HCT116 (cell line): ENCODE data around the gene TIMM21. TPM values are rescaled to one million over a fixed set of nuclear protein-coding genes. Genes with fewer than 3 reads are reported as not detected.

Experiments used
- ATAC-seq: fragments of 200-7000 bp; cut with Tn5 transposase; 2 replicates; pipeline ENCODE4 v1.9.1; 2020; ENCODE audit warnings: mild to moderate bottlenecking, moderate library complexity
- BruUV-seq: library from RNA; stranded (reverse); fragments of 400-500 nt; replicated peaks from 2 replicates; lab custom pipeline; 2021; lab: Mats Ljungman, UMichigan
- CTCF ChIA-PET: fragments of 300-600 bp; sonication (Branson Sonifier 250); formaldehyde crosslinking; loops from one replicate; lab custom pipeline; 2021; ENCODE audit warnings: antibody characterized with exemption; lab: Charles Lee
- POLR2A ChIA-PET: fragments of 300-600, 350-600 bp; sonication (Branson Sonifier 250); formaldehyde crosslinking; loops from one replicate; lab custom pipeline; 2021; ENCODE audit warnings: antibody characterized with exemption; lab: Charles Lee
- RAD21 ChIA-PET, 2 experiments: fragments of 300-600 bp; sonication (Branson Sonifier 250); formaldehyde crosslinking; loops; one replicate each; lab custom pipeline; 2023; ENCODE audit warnings: low total read pairs in 2 of 2; ENCODE audit not compliant: uncharacterized antibody in 2 of 2, unreplicated experiment in 2 of 2, low non-redundant PET in 1 of 2; lab: Charles Lee
- DNase-seq: peaks from one replicate; pipeline ENCODE4 v3.0.0-alpha.2; 2010; ENCODE audit warnings: low read depth, low spot score
- H2AFZ ChIP-seq: fragments of 200-600 bp; shearing (Covaris generic), sonication (generic); 2 replicates; pipeline ENCODE4 v1.6.1; 2017; ENCODE audit warnings: low read depth, mixed run types, mixed read lengths, antibody characterized with exemption, low read length; ENCODE audit not compliant: poor library complexity, severe bottlenecking
- H3K27ac ChIP-seq: 2 replicates; pipeline ENCODE4 v1.5.1; 2012; ENCODE audit warnings: low read depth, low read length
- H3K27me3 ChIP-seq: fragments of 200-600 bp; sonication (generic); 2 replicates; pipeline ENCODE4 v1.6.1; 2016; ENCODE audit warnings: mixed run types, low read length, mixed read lengths; ENCODE audit not compliant: insufficient read depth
- H3K36me3 ChIP-seq, 2 experiments: fragments of 200-500 bp in 1 of 2; fragments of 200-600 bp in 1 of 2; sonication (Bioruptor generic) in 1 of 2; sonication (generic) in 1 of 2; 2 replicates each; pipeline versions ENCODE4 v1.5.1 to v1.6.1; 2014 to 2016; ENCODE audit warnings: low read length in 2 of 2, inconsistent platforms in 1 of 2, mixed read lengths in 1 of 2, mixed run types in 1 of 2; ENCODE audit not compliant: insufficient read depth in 2 of 2, control insufficient read depth in 1 of 2
- H3K4me1 ChIP-seq, 2 experiments: fragments of 200-600 bp in 1 of 2; sonication (generic) in 1 of 2; 2 replicates each; pipeline versions ENCODE4 v1.5.1 to v1.6.1; 2012 to 2017; ENCODE audit warnings: low read length in 2 of 2, inconsistent platforms in 1 of 2, mild to moderate bottlenecking in 1 of 2, mixed read lengths in 1 of 2, mixed run types in 1 of 2, moderate library complexity in 1 of 2; ENCODE audit not compliant: insufficient read depth in 2 of 2, control insufficient read depth in 1 of 2
- H3K4me2 ChIP-seq: fragments of 200-600 bp; sonication (generic); 2 replicates; pipeline ENCODE4 v1.6.1; 2017; ENCODE audit warnings: mixed run types, low read length, mixed read lengths
- H3K4me3 ChIP-seq, 2 experiments: fragments of 200-600 bp in 1 of 2; sonication (generic) in 1 of 2; replicated peaks in 1 of 2; 2 replicates each; pipeline ENCODE4 v1.5.1; 2011 to 2016; ENCODE audit warnings: low read length in 2 of 2, control low read depth in 1 of 2, low read depth in 1 of 2, mild to moderate bottlenecking in 1 of 2, mixed read lengths in 1 of 2, mixed run types in 1 of 2
- H3K79me2 ChIP-seq: fragments of 200-600 bp; sonication (generic); 2 replicates; pipeline ENCODE4 v1.6.1; 2017; ENCODE audit warnings: mild to moderate bottlenecking, mixed run types, low read length, moderate library complexity, mixed read lengths; ENCODE audit not compliant: insufficient read depth
- H3K9ac ChIP-seq: fragments of 200-600 bp; sonication (generic); 2 replicates; pipeline ENCODE4 v1.6.1; 2016; ENCODE audit warnings: low read length, mixed read lengths
- H3K9me2 ChIP-seq: fragments of 200-600 bp; sonication (generic), shearing (Covaris generic); 2 replicates; pipeline ENCODE4 v1.6.1; 2017; ENCODE audit warnings: mixed run types, mild to moderate bottlenecking, moderate library complexity; ENCODE audit not compliant: insufficient read depth
- H3K9me3 ChIP-seq, 2 experiments: fragments of 200-500 bp in 1 of 2; fragments of 200-600 bp in 1 of 2; sonication (Bioruptor generic) in 1 of 2; sonication (generic) in 1 of 2; 2 replicates each; pipeline ENCODE4 v1.6.1; 2014 to 2017; ENCODE audit warnings: low read length in 2 of 2, mixed read lengths in 2 of 2, inconsistent platforms in 1 of 2, low read depth in 1 of 2, mild to moderate bottlenecking in 1 of 2, mixed run types in 1 of 2, moderate library complexity in 1 of 2; ENCODE audit not compliant: control insufficient read depth in 1 of 2, insufficient read depth in 1 of 2
- H4K20me1 ChIP-seq: fragments of 200-600 bp; sonication (generic), shearing (Covaris generic); 2 replicates; pipeline ENCODE4 v1.6.1; 2017; ENCODE audit warnings: mixed run types, mild to moderate bottlenecking, moderate library complexity; ENCODE audit not compliant: insufficient read depth
- CBX3 ChIP-seq: IDR thresholded peaks from 2 replicates; pipeline ENCODE4 v1.6.1; 2012; ENCODE audit warnings: low read depth
- EZH2 ChIP-seq: fragments of 200-600 bp; sonication (generic); IDR thresholded peaks from 2 replicates; pipeline ENCODE4 v1.6.1; 2017; ENCODE audit warnings: antibody characterized with exemption, mixed run types
- JUND ChIP-seq: IDR thresholded peaks from 2 replicates; pipeline ENCODE4 v1.6.1; 2012
- POLR2A ChIP-seq: IDR thresholded peaks from 2 replicates; pipeline ENCODE4 v1.7.0; 2011; ENCODE audit warnings: borderline replicate concordance; ENCODE audit not compliant: insufficient read depth, insufficient read length; ENCODE audit errors: extremely low read depth
- RAD21 ChIP-seq: IDR thresholded peaks from 2 replicates; pipeline ENCODE4 v1.6.1; 2012; ENCODE audit warnings: low read depth, mild to moderate bottlenecking
- SIN3A ChIP-seq: IDR thresholded peaks from 2 replicates; pipeline ENCODE4 v1.6.1; 2012; ENCODE audit warnings: low read depth
- SRF ChIP-seq: IDR thresholded peaks from 2 replicates; pipeline ENCODE4 v1.6.1; 2012; ENCODE audit warnings: low read depth
- ZNF274 ChIP-seq: fragments of 200-500 bp; sonication (Bioruptor generic); IDR thresholded peaks from 2 replicates; pipeline ENCODE4 v1.6.1; 2014; ENCODE audit warnings: mild to moderate bottlenecking, low read depth, low read length, inconsistent platforms
- intact Hi-C: fragments of 100-400 bp; cut with micrococcal nuclease; formaldehyde crosslinking; loops from 2 replicates; pipeline ENCODE4 v1.10.0; 2022
- total RNA-seq: library from RNA; stranded (reverse); gene quantifications from one replicate; pipeline ENCODE4 v1.2.1, GENCODE V29; 2021; ENCODE audit not compliant: unreplicated experiment
- TF ChIP-seq, protein P1 (sequence below), 3 experiments: fragments of 200-600 bp in 1 of 3; sonication (generic) in 1 of 3; IDR thresholded peaks in 2 of 3; conservative IDR thresholded peaks in 1 of 3; 2 replicates each; pipeline ENCODE4 v1.5.1; 2012 to 2017; ENCODE audit warnings: low read depth in 2 of 3, low read length in 2 of 3, antibody characterized with exemption in 1 of 3, borderline replicate concordance in 1 of 3, control low read depth in 1 of 3, mild to moderate bottlenecking in 1 of 3, mixed read lengths in 1 of 3, mixed run types in 1 of 3, moderate library complexity in 1 of 3; ENCODE audit not compliant: insufficient read depth in 1 of 3
- TF ChIP-seq, protein P2 (sequence below): IDR thresholded peaks from 2 replicates; pipeline ENCODE4 v1.6.1; 2011; ENCODE audit warnings: mild to moderate bottlenecking, low read length, moderate library complexity; ENCODE audit not compliant: insufficient replicate concordance; ENCODE audit errors: extremely low read depth

TIMM21 gene
- total RNA-seq, 1 experiment from 2014 or later: 33.3 TPM

DNA sequence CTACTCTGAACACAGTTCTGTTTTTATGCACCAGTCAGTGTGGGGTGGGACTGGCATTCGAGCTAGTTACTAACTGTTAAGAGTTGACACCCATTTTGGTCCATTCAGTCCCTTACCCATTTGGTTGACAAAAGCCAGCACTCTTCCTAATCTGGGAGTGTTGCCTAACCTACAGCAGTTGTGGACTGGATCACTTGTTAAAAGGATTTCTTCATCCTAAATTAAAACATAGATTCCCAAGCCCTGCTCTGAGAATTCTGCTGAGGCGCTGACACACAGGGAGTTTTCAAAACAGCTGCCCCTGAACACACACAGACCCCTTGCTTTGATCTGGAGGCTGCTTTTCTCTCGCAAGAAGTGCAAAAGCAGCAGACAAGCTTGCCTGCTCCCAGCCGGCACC, 6.4 kb downstream of the TIMM21 start:
- POLR2A ChIA-PET: no interaction called here
- Histone ChIP-seq H3K27ac (no peak overlapping the region), H3K27me3 (no peaks in the 10 kb centered on the region), H3K4me1 (peaks cover 1 to 3% of the 10 kb centered on the region in 2 experiments; a peak in 3 of 4 replicates), H3K9me3 (no peaks in the 10 kb centered on the region), H2AFZ (no peak overlapping the region), H3K4me3 (no peak overlapping the region), H3K79me2 (peaks cover 73% of the 10 kb centered on the region), H3K4me2 (no peak overlapping the region), H3K36me3 (peaks cover 24 to 33% of the 10 kb centered on the region in 2 experiments; a peak in 3 of 4 replicates), H3K9ac (no peak overlapping the region), H4K20me1 (peaks cover 5% of the 10 kb centered on the region; the same call in 1 of the 2 replicates), H3K9me2 (no peaks in the 10 kb centered on the region)
- BruUV-seq: no TSS peak
- intact Hi-C loops: no loop called here
- DNase-seq (no peak), ATAC-seq (no peak)
- CTCF ChIA-PET: no interaction called here
- RAD21 ChIA-PET: no interaction called here
- TF ChIP-seq RAD21 (no peak), CBX3 (no peak), JUND (no peak), SIN3A (no peak), EZH2 (no peak)
- TF ChIP-seq, protein P1, sequence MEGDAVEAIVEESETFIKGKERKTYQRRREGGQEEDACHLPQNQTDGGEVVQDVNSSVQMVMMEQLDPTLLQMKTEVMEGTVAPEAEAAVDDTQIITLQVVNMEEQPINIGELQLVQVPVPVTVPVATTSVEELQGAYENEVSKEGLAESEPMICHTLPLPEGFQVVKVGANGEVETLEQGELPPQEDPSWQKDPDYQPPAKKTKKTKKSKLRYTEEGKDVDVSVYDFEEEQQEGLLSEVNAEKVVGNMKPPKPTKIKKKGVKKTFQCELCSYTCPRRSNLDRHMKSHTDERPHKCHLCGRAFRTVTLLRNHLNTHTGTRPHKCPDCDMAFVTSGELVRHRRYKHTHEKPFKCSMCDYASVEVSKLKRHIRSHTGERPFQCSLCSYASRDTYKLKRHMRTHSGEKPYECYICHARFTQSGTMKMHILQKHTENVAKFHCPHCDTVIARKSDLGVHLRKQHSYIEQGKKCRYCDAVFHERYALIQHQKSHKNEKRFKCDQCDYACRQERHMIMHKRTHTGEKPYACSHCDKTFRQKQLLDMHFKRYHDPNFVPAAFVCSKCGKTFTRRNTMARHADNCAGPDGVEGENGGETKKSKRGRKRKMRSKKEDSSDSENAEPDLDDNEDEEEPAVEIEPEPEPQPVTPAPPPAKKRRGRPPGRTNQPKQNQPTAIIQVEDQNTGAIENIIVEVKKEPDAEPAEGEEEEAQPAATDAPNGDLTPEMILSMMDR (IDR thresholded peaks at IDR 0.05 in 2 of 3, conservative IDR thresholded peaks at IDR 0.05 in 1 of 3; ENCODE audit: borderline replicate concordance in 1 of 3, insufficient read depth in 1 of 3, low read depth in 2 of 3, low read length in 2 of 3): no peak

DNA sequence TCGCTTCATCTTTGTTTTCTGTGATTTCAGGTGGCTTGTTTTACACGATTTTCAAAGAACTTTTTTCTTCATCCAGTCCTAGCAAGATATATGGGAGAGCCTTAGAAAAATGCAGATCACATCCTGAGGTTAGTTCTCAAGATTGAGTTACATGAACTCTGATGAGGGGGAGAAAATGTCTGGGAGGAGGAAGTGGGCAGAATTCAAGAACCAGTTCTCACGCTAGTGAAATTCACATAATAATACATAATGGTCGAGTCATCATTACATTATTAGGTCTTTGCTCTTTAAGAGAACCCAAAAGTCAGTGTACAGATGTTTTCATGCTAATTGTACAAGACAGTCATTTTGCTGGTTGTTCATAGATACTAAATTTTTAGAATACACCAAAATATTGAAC, 7.0 kb downstream of the TIMM21 start:
- Histone ChIP-seq H3K9me3 (no peaks in the 10 kb centered on the region), H3K27me3 (no peaks in the 10 kb centered on the region), H3K9ac (no peak overlapping the region), H3K4me2 (no peak overlapping the region), H2AFZ (no peak overlapping the region), H3K4me1 (no peaks in the 10 kb centered on the region), H3K36me3 (peaks cover 24 to 33% of the 10 kb centered on the region in 2 experiments; a peak in 3 of 4 replicates), H4K20me1 (peaks cover 5% of the 10 kb centered on the region; the same call in 1 of the 2 replicates), H3K79me2 (peaks cover 67% of the 10 kb centered on the region), H3K9me2 (no peaks in the 10 kb centered on the region), H3K27ac (no peak overlapping the region), H3K4me3 (no peak overlapping the region)
- TF ChIP-seq POLR2A: no peak
- TF ChIP-seq ZNF274: no peak
- no peak for TF ChIP-seq SRF
- TF ChIP-seq, protein P2, sequence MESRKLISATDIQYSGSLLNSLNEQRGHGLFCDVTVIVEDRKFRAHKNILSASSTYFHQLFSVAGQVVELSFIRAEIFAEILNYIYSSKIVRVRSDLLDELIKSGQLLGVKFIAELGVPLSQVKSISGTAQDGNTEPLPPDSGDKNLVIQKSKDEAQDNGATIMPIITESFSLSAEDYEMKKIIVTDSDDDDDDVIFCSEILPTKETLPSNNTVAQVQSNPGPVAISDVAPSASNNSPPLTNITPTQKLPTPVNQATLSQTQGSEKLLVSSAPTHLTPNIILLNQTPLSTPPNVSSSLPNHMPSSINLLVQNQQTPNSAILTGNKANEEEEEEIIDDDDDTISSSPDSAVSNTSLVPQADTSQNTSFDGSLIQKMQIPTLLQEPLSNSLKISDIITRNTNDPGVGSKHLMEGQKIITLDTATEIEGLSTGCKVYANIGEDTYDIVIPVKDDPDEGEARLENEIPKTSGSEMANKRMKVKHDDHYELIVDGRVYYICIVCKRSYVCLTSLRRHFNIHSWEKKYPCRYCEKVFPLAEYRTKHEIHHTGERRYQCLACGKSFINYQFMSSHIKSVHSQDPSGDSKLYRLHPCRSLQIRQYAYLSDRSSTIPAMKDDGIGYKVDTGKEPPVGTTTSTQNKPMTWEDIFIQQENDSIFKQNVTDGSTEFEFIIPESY: no peak
- CTCF ChIA-PET: no interaction called here
- RAD21 ChIA-PET: no interaction called here
- intact Hi-C loops: no loop called here
- no TSS peak for BruUV-seq
- POLR2A ChIA-PET: no interaction called here
- DNase-seq: no peak
- no peak for ATAC-seq
